Measurements from ENCODE around the gene DDIT3. TPM values are rescaled to one million over a fixed set of nuclear protein-coding genes. Genes with fewer than 3 reads are reported as not detected.
"Not testable (repeated sequence)": the region's sequence is repeated elsewhere in the genome, so short reads cannot be mapped to it uniquely, and the experiment has no call there.

Gene DDIT3
- total and polyA plus RNA-seq, 2 of the 8 experiments (the other 6 are each of a cell fraction or from before 2014, with no cell fraction given): 4.9 to 5.7 TPM

- not testable (repeated sequence) for H4K5ac ChIP-seq (ENCODE audit: insufficient read length, low read depth, low read length); H2BK20ac ChIP-seq (ENCODE audit: low read length); H4K8ac ChIP-seq (ENCODE audit: extremely low read depth, insufficient read depth, low read length); FAIRE-seq; H2AK5ac ChIP-seq (ENCODE audit: low read depth, low read length); H3K27me3 ChIP-seq (replicated peaks in 1 of 4; ENCODE audit: control insufficient read depth in 3 of 4, extremely low read depth in 1 of 4, insufficient read depth in 3 of 4, low read length in 3 of 4); H3K14ac ChIP-seq (ENCODE audit: insufficient read length); H4K91ac ChIP-seq (replicated peaks; ENCODE audit: insufficient read length, low read length); H3K27ac ChIP-seq (ENCODE audit: low read depth, low read length); H3K79me1 ChIP-seq (ENCODE audit: low read depth, low read length); H2BK120ac ChIP-seq (replicated peaks; ENCODE audit: low read depth, low read length); H2BK15ac ChIP-seq (ENCODE audit: low read length); H3K23ac ChIP-seq (ENCODE audit: insufficient read length); H3K18ac ChIP-seq (ENCODE audit: extremely low read depth, low read length); H2BK12ac ChIP-seq (ENCODE audit: low read depth, low read length); H3K9ac ChIP-seq (replicated peaks in 1 of 4; ENCODE audit: extremely low read depth in 1 of 4, low read depth in 3 of 4, low read length in 3 of 4); H3K56ac ChIP-seq (replicated peaks; ENCODE audit: insufficient read length, low read depth, low read length); H2AFZ ChIP-seq (ENCODE audit: low read length); H3K9me3 ChIP-seq (ENCODE audit: insufficient read depth in 2 of 2, low read depth in 1 of 2, low read length in 1 of 2); H3K4ac ChIP-seq (replicated peaks; ENCODE audit: insufficient read length, low read depth, low read length); DNase-seq (ENCODE audit: low read depth in 1 of 2, low spot score in 2 of 2); H2BK5ac ChIP-seq (ENCODE audit: low read depth, low read length)
- POLR2A ChIA-PET (ENCODE audit: partially characterized antibody): interaction anchor here (0.6 to 6.0 kb wide), 16 partner anchors 7 to 286 kb away, joined by 3 to 60 read pairs (median 6); partner anchors contain the start of gene DCTN2
- WGBS, 2 experiments (ENCODE audit: extremely low coverage in 1 of 2, insufficient coverage in 1 of 2, insufficient read length in 1 of 2, insufficient replicate concordance in 2 of 2, low coverage in 1 of 2, low lambda C conversion rate in 2 of 2, missing lambda C conversion rate in 1 of 2): 91% methylated on average over 10 of the region's 10 CpGs; no CpG with 5 or more reads in 1 of the 2 experiments
- peaks cover 15% of the 10 kb centered on the region for H3K23me2 ChIP-seq (ENCODE audit: low read depth, low read length)
- peaks cover 35 to 62% (median 47%) of the 10 kb centered on the region in 4 experiments for H3K36me3 ChIP-seq (ENCODE audit: control insufficient read depth in 2 of 4, insufficient read depth in 4 of 4, low read length in 3 of 4)
- CTCF ChIA-PET (ENCODE audit: partially characterized antibody): interaction anchor here (0.6 to 1.5 kb wide), 4 partner anchors 11 to 43 kb away, joined by 3 to 5 read pairs (median 3); no protein-coding TSS in a partner anchor
- H3K4me1 ChIP-seq (replicated peaks in 1 of 4; ENCODE audit: control insufficient read depth in 3 of 4, insufficient read depth in 4 of 4, low read length in 3 of 4): peaks cover 4 to 15% (median 12%) of the 10 kb centered on the region in 4 experiments
- H4K20me1 ChIP-seq (replicated peaks in 1 of 2; ENCODE audit: control insufficient read depth in 1 of 2, insufficient read depth in 2 of 2, low read length in 2 of 2): peaks cover 5 to 14% of the 10 kb centered on the region in 2 experiments
- peaks cover 0 to 20% of the 10 kb centered on the region in 2 experiments; a peak in 2 of 4 replicates for H3K79me2 ChIP-seq (ENCODE audit: control insufficient read depth in 1 of 2, insufficient read depth in 2 of 2, low read length in 2 of 2)
- H3K4me2 ChIP-seq (ENCODE audit: insufficient read depth in 1 of 2, low read depth in 2 of 2, low read length in 2 of 2): peak overlapping the region in 1 of 2 experiments; percentile 81; a peak in 1 of 4 replicates
- H3K4me3 ChIP-seq (ENCODE audit: extremely low read depth in 1 of 4, insufficient read depth in 2 of 4, low read depth in 3 of 4, low read length in 4 of 4): peak overlapping the region in 1 of 4 experiments; percentile 85; a peak in 1 of 8 replicates
These were observed 2.6 kb downstream of the DDIT3 start for GRCh38 chr12:57517718-57518117.

Measured in H1 (cell line).